Measurements from ENCODE around the gene FHIT. TPM values are rescaled to one million over a fixed set of nuclear protein-coding genes. Genes with fewer than 3 reads are reported as not detected.

The FHIT gene
- total RNA-seq, 4 donors from 2014 or later: 3.2 to 10.9 (median 6.4) TPM

GRCh38 chr3:60073942-60074341 is 1177.3 kb downstream of the FHIT start:
- no peak for DNase-seq (ENCODE audit: low spot score)
- no peak for ATAC-seq (ENCODE audit: low FRiP score)
- no peak for TF ChIP-seq CTCF (IDR thresholded peaks at IDR 0.05)

GRCh38 chr3:60073228-60073627 is 1178.0 kb downstream of the FHIT start:
- DNase-seq (ENCODE audit: low spot score) (no peak), ATAC-seq (ENCODE audit: low FRiP score) (no peak)
- no peak for TF ChIP-seq CTCF (IDR thresholded peaks at IDR 0.05)

- DNase-seq (ENCODE audit: low spot score) (no peak), ATAC-seq (ENCODE audit: low FRiP score) (no peak)
- TF ChIP-seq CTCF (IDR thresholded peaks at IDR 0.05): no peak
Observed at GRCh38 chr3:60070366-60070765, 1180.9 kb downstream of the FHIT start.

- no peak for ATAC-seq (ENCODE audit: low FRiP score)
- no peak for TF ChIP-seq CTCF (IDR thresholded peaks at IDR 0.05)
- no peak for DNase-seq (ENCODE audit: low spot score)
Observed at GRCh38 chr3:60065227-60065868, 1185.9 kb downstream of the FHIT start.

GRCh38 chr3:60064210-60065178 is 1186.8 kb downstream of the FHIT start:
- no peak for TF ChIP-seq CTCF (IDR thresholded peaks at IDR 0.05)
- no peak for ATAC-seq (ENCODE audit: low FRiP score)

GRCh38 chr3:60056404-60056803 is 1194.8 kb downstream of the FHIT start:
- ATAC-seq (ENCODE audit: low FRiP score) (no peak), DNase-seq (ENCODE audit: low spot score) (no peak)
- no peak for TF ChIP-seq CTCF (IDR thresholded peaks at IDR 0.05)

More at GRCh38 chr3:60064210-60065178, 1186.8 kb downstream of the FHIT start:
- DNase-seq (ENCODE audit: low spot score): no peak

Measured in omental fat pad (tissue), 4 donors.